Adrenal gland (tissue), 5 donors: ENCODE measurements around the gene CAMK2G.

Experiments used
- POLR2A ChIP-seq, 2 donors: fragments of 450-650 bp; IDR thresholded peaks; one replicate each; pipeline ENCODE4 v1.6.1; 2017; ENCODE audit warnings: antibody characterized with exemption in 2 of 2, mild to moderate bottlenecking in 2 of 2, moderate library complexity in 1 of 2
- TF ChIP-seq, protein P1 (sequence below), 6 experiments: fragments of 450-650 bp in 4 of 6; fragments of 200-600 bp in 2 of 6; sonication (generic) in 1 of 6; IDR thresholded peaks; 1 replicate in 5 of 6; 2 replicates in 1 of 6; pipeline versions ENCODE4 v1.5.1 to v1.8.0; 2016 to 2021; ENCODE audit warnings: antibody characterized with exemption in 6 of 6, mild to moderate bottlenecking in 2 of 6, moderate library complexity in 1 of 6
- donor health status: DM: no; HTN: no; CAD: no.

GRCh38 chr10:73769396-73769795 lies 105.0 kb downstream of the CAMK2G start:
- TF ChIP-seq, protein P1, sequence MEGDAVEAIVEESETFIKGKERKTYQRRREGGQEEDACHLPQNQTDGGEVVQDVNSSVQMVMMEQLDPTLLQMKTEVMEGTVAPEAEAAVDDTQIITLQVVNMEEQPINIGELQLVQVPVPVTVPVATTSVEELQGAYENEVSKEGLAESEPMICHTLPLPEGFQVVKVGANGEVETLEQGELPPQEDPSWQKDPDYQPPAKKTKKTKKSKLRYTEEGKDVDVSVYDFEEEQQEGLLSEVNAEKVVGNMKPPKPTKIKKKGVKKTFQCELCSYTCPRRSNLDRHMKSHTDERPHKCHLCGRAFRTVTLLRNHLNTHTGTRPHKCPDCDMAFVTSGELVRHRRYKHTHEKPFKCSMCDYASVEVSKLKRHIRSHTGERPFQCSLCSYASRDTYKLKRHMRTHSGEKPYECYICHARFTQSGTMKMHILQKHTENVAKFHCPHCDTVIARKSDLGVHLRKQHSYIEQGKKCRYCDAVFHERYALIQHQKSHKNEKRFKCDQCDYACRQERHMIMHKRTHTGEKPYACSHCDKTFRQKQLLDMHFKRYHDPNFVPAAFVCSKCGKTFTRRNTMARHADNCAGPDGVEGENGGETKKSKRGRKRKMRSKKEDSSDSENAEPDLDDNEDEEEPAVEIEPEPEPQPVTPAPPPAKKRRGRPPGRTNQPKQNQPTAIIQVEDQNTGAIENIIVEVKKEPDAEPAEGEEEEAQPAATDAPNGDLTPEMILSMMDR (IDR thresholded peaks at IDR 0.05): no peak
- no peak for TF ChIP-seq POLR2A (IDR thresholded peaks at IDR 0.05)
